Tibial artery (tissue), 4 donors: ENCODE results near the gene LYZL2.
"Not testable (repeated sequence)": the region's sequence is repeated elsewhere in the genome, so short reads cannot be mapped to it uniquely, and the experiment has no call there.

Source experiments
- DNase-seq, 2 donors: peaks; one replicate each; pipeline ENCODE4 v3.0.0-alpha.2; 2019
- H3K27ac ChIP-seq, 2 donors: fragments of 200-600 bp; sonication (generic) in 1 of 2; 1 replicate in 1 of 2; 2 replicates in 1 of 2; pipeline ENCODE4 v1.5.1; 2018 to 2019; ENCODE audit warnings: mild to moderate bottlenecking in 1 of 2
- H3K27me3 ChIP-seq, 2 donors: fragments of 200-600 bp; sonication (generic) in 1 of 2; one replicate each; pipeline versions ENCODE4 v1.5.1 to v1.6.0; 2016 to 2019
- H3K36me3 ChIP-seq, 3 donors: fragments of 200-600 bp; sonication (generic) in 2 of 3; one replicate each; pipeline ENCODE4 v1.5.1; 2016 to 2019; ENCODE audit warnings: mild to moderate bottlenecking in 2 of 3
- H3K4me1 ChIP-seq, 4 donors: fragments of 200-600 bp; sonication (generic) in 2 of 4; 1 replicate in 3 of 4; 2 replicates in 1 of 4; pipeline ENCODE4 v1.5.1; 2016 to 2019
- H3K4me3 ChIP-seq, 2 donors: fragments of 200-600 bp; sonication (generic) in 1 of 2; 1 replicate in 1 of 2; 2 replicates in 1 of 2; pipeline ENCODE4 v1.5.1; 2018 to 2019; ENCODE audit warnings: mild to moderate bottlenecking in 2 of 2
- H3K9me3 ChIP-seq, 3 donors: fragments of 200-600 bp; sonication (generic) in 1 of 3; one replicate each; pipeline ENCODE4 v1.5.1; 2016 to 2019
- intact Hi-C: fragments of 100-400 bp; cut with DNase I; formaldehyde crosslinking; loops from one replicate; pipeline ENCODE4 v1.15.0; 2023; ENCODE audit warnings: low total_unique reads
- TF ChIP-seq, protein P1 (sequence below), 2 experiments: fragments of 200-600 bp in 1 of 2; fragments of 450-650 bp in 1 of 2; IDR thresholded peaks; one replicate each; pipeline ENCODE4 v1.5.1; 2017 to 2019; ENCODE audit warnings: antibody characterized with exemption in 2 of 2, mild to moderate bottlenecking in 1 of 2, moderate library complexity in 1 of 2

LYZL2 gene

DNA sequence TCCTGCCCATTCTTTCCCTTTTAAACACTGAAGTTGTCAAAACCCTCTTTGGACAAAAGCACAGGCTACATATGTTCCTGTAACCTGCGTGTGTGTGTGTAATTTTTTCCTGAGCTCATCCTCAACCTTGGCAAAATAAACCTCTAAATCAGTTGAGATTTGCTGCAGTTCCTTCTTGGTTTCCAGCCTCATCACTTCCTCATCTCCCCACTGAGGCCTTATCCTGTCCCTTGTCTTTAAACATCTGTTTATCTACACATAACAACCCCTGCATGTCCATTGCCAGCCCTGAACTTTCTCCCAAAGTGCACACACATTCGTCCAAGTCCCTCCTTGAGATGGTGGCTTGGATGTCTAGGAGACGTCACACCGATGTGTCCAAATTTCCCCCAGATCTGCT is 35.5 kb downstream of the LYZL2 start:
- Histone ChIP-seq H3K27me3 (peaks cover 0 to 3% of the 10 kb centered on the region in 2 donors), H3K27ac (no peak overlapping the region), H3K4me3 (no peak overlapping the region), H3K4me1 (no peaks in the 10 kb centered on the region), H3K9me3 (no peaks in the 10 kb centered on the region), H3K36me3 (no peaks in the 10 kb centered on the region)
- DNase-seq: no peak
- TF ChIP-seq, protein P1, sequence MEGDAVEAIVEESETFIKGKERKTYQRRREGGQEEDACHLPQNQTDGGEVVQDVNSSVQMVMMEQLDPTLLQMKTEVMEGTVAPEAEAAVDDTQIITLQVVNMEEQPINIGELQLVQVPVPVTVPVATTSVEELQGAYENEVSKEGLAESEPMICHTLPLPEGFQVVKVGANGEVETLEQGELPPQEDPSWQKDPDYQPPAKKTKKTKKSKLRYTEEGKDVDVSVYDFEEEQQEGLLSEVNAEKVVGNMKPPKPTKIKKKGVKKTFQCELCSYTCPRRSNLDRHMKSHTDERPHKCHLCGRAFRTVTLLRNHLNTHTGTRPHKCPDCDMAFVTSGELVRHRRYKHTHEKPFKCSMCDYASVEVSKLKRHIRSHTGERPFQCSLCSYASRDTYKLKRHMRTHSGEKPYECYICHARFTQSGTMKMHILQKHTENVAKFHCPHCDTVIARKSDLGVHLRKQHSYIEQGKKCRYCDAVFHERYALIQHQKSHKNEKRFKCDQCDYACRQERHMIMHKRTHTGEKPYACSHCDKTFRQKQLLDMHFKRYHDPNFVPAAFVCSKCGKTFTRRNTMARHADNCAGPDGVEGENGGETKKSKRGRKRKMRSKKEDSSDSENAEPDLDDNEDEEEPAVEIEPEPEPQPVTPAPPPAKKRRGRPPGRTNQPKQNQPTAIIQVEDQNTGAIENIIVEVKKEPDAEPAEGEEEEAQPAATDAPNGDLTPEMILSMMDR (IDR thresholded peaks at IDR 0.05): no peak
- intact Hi-C loops: no loop called here

DNA sequence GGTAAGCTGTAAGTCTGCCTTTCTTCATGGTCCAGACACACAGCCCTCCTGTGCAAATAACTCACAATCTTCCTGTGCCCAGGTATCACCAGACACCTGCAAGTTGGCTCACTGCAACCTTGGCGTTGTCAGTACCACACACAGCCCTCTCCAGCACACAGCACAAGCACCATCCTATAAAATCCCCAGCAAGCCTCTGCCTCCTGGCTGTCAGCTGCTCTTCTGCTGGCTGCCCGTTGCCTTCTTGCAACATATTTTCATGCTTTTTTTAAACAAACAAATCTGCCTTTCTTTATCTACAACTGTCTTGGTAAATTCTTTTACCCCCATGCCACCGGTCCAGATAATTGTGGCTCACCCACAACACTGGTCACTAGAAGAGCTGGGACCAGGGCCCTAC is 36.8 kb downstream of the LYZL2 start:
- H3K27ac ChIP-seq, H3K36me3 ChIP-seq, H3K9me3 ChIP-seq, intact Hi-C loops, H3K27me3 ChIP-seq, H3K4me1 ChIP-seq, H3K4me3 ChIP-seq, DNase-seq: not testable (repeated sequence)

DNA sequence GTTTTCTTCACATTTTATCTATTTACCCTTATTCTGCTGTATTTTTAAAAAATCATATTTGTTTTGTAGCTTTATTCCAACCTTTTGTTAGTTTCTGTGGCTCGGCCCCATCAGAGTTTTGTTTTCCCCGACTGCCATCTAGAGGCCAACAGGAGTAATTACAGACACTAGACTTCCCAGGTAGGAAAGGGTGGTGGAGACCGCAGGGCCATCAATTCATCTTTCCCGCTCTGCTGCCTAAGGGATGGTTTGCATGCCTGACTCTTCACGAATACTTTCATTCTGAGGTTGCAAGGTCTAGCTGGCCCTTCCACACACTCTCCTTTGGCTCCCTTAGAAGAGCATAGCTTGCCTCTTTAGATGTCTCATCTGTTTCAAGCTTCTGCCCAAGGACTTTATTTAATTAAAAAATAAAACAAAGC is 38.3 kb downstream of the LYZL2 start:
- Histone ChIP-seq H3K9me3 (no peaks in the 10 kb centered on the region), H3K27me3 (peaks cover 0 to 3% of the 10 kb centered on the region in 2 donors), H3K27ac (no peak overlapping the region), H3K4me1 (no peaks in the 10 kb centered on the region), H3K4me3 (no peak overlapping the region), H3K36me3 (no peaks in the 10 kb centered on the region)
- intact Hi-C loops: loop anchor here (2.0 kb wide), 1 partner anchor 198 kb away; no protein-coding TSS in a partner anchor
- TF ChIP-seq, protein P1 (IDR thresholded peaks at IDR 0.05): peak; percentile 78 to 84
- no peak for DNase-seq

DNA sequence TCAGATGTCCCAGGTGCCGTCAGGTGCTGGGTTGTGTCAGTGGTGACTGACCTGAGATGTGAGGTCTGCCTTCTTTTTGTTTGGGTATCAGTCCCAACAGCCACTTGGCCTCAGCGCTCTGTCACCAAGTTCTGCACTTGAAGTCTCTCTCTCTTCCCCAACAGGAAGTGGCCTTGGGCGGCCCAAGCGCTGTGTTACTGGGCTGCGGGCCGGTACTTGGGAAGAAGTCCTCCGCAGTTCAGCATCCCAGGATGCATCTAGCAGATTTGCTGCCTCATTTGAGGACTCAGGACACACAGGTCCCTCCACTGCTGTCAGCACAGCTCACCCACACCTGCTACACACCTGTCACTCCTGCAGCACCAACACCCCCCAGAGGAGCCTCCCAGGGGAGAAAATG is 40.1 kb downstream of the LYZL2 start:
- Histone ChIP-seq H3K36me3 (no peaks in the 10 kb centered on the region), H3K27me3 (peaks cover 0 to 3% of the 10 kb centered on the region in 2 donors), H3K27ac (no peak overlapping the region), H3K4me3 (no peak overlapping the region), H3K4me1 (peaks cover 0 to under 1% (median 0%) of the 10 kb centered on the region in 4 donors), H3K9me3 (no peaks in the 10 kb centered on the region)
- peak in 1 of 2 donors; percentile 30 for DNase-seq
- TF ChIP-seq, protein P1 (IDR thresholded peaks at IDR 0.05): no peak
- intact Hi-C loops: no loop called here

DNA sequence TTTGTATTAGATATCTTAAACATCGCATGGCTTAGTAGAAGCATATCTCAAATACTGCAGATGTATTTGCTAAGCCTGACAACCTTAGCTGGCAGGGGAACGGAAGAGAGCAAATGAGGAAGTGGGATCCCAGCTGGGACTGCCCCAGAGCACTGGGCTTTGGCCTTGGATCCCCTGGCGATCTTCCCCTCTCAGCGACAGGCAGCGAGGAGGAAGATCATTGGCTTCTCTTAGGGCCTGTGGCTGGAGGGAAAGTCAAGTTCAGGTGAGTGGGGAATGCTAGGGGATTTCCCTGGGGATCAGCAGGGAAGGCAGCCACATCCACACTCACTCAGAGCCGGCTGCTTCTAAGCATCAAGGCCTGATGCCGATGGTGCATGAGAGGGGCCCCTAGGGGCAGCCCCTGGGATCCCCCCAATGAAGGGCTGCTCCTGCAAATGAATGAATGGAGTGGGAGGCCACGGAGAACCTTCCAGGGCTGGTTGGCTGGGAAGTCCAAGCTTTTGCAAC is 42.0 kb downstream of the LYZL2 start:
- Histone ChIP-seq H3K27ac (no peak overlapping the region), H3K9me3 (no peaks in the 10 kb centered on the region), H3K36me3 (no peaks in the 10 kb centered on the region), H3K4me3 (no peak overlapping the region), H3K27me3 (no peaks in the 10 kb centered on the region), H3K4me1 (peaks cover 0 to 15% (median 3%) of the 10 kb centered on the region in 4 donors)
- TF ChIP-seq, protein P1 (IDR thresholded peaks at IDR 0.05): no peak
- peak in 1 of 2 donors; percentile 44 for DNase-seq
- intact Hi-C loops: no loop called here

DNA sequence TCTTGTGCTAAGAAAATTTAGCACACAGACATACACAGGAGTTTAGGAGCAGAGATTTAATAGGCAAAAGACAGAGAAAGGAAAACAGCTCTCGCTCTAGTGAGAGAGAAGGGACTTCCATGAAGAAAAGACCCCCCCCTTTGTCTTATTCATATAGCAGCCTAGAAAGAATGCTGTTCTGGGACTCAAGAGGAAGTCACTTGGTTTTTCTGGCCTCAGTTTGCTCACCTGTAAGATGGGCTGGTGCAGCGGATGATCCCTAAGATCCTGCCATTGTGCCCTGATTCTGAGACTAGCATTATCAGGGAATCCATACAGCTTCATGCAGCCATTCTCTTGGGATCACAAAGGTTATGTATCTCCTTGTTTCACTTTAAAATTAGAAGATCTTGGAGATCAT is 42.7 kb downstream of the LYZL2 start:
- H3K4me3 ChIP-seq: no peak overlapping the region
- H3K27ac ChIP-seq: no peak overlapping the region
- no peaks in the 10 kb centered on the region for H3K27me3 ChIP-seq
- no peaks in the 10 kb centered on the region for H3K9me3 ChIP-seq
- H3K4me1 ChIP-seq: peaks cover 0 to 15% (median 3%) of the 10 kb centered on the region in 4 donors
- no peak for DNase-seq
- intact Hi-C loops: no loop called here
- TF ChIP-seq, protein P1 (IDR thresholded peaks at IDR 0.05): no peak
- no peaks in the 10 kb centered on the region for H3K36me3 ChIP-seq
